HG02678 (cell line): ENCODE measurements around the gene FSCB.
"Not testable (repeated sequence)": the region's sequence is repeated elsewhere in the genome, so short reads cannot be mapped to it uniquely, and the experiment has no call there.

Experiments
- ATAC-seq: cut with Tn5 transposase; IDR thresholded peaks from one replicate; pipeline ENCODE4 v1.9.1; 2021; ENCODE audit warnings: mild to moderate bottlenecking, moderate library complexity; ENCODE audit not compliant: unreplicated experiment

The FSCB gene, protein sequence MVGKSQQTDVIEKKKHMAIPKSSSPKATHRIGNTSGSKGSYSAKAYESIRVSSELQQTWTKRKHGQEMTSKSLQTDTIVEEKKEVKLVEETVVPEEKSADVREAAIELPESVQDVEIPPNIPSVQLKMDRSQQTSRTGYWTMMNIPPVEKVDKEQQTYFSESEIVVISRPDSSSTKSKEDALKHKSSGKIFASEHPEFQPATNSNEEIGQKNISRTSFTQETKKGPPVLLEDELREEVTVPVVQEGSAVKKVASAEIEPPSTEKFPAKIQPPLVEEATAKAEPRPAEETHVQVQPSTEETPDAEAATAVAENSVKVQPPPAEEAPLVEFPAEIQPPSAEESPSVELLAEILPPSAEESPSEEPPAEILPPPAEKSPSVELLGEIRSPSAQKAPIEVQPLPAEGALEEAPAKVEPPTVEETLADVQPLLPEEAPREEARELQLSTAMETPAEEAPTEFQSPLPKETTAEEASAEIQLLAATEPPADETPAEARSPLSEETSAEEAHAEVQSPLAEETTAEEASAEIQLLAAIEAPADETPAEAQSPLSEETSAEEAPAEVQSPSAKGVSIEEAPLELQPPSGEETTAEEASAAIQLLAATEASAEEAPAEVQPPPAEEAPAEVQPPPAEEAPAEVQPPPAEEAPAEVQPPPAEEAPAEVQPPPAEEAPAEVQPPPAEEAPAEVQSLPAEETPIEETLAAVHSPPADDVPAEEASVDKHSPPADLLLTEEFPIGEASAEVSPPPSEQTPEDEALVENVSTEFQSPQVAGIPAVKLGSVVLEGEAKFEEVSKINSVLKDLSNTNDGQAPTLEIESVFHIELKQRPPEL

DNA sequence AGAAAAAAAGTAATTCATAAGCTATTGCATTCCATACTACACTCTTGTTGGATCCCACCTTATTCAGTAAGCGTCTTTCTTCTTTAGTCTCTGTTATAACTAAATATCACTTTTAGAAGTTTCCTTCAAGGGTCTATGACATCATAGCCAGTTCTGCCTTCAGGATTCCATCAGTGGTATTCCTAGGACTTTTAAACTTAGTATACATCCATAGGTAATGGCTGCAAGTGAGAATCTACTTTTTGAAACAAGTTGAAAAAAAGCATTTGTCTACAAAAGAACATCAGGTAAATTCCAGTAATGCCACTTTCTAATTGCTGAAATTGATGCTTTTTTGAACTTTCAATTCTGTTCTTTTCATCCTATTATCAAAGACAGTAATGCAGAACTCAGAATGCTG lies at the start of gene FSCB:
Gene FSCB, minus strand, starts transcription at position 101 of the 400 bp plus-strand sequence. CDS start 296 bp downstream, outside the sequence.
- no peak for ATAC-seq

- ATAC-seq: no peak
Observed at GRCh38 chr14:44531658-44532057, 24.6 kb upstream of the FSCB start.

- no peak for ATAC-seq
Observed at GRCh38 chr14:44530475-44530874, 23.4 kb upstream of the FSCB start.

- ATAC-seq: no peak
Observed at GRCh38 chr14:44529026-44529425, 21.9 kb upstream of the FSCB start.

- ATAC-seq: no peak
Observed at GRCh38 chr14:44528180-44528579, 21.1 kb upstream of the FSCB start.

DNA sequence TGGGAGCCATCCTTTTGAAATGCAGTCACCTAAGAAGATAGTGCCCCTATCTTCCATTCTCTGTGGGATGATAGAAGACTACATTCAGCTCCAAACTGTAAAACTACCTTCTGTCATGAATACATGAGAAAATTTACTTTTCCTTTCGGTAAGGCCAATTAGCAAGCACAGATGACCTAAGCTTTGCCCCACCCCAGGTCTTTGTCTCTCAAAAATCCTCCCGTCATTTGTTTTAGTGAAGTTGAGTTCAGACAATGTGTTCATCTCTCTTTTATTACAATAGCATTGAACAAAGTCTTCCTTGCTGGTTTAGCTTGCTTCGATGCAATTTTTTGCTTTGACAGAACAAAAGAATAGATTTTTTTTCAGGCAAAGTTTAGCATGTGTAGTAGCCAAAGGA lies 18.2 kb upstream of the FSCB start:
- ATAC-seq: no peak

- ATAC-seq: not testable (repeated sequence)
Observed at GRCh38 chr14:44515668-44516067, 8.6 kb upstream of the FSCB start.

GRCh38 chr14:44508834-44509233 lies 1.8 kb upstream of the FSCB start:
- no peak for ATAC-seq

- no peak for ATAC-seq
Observed at GRCh38 chr14:44505588-44505987, 1.5 kb downstream of the FSCB start.

DNA sequence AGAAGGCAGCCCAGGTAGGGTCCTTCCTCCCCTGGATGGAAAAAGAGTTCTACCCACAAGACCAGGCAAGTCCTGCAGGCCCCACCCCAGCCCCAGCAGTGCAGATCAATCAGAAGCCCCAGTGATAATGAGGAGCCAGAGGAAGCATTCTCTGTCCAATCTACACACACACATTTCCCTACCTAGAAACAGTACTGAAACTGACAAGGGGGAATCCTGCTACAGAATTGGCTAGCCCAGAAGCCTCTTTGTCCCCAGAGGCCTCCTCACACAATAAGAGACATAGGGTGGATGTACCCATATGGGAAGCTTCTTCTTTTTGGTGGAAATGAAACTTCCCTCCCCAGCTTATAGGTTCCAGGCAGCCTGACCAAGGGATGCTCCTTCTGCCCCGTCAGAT lies 9.9 kb downstream of the FSCB start:
- ATAC-seq: no peak

DNA sequence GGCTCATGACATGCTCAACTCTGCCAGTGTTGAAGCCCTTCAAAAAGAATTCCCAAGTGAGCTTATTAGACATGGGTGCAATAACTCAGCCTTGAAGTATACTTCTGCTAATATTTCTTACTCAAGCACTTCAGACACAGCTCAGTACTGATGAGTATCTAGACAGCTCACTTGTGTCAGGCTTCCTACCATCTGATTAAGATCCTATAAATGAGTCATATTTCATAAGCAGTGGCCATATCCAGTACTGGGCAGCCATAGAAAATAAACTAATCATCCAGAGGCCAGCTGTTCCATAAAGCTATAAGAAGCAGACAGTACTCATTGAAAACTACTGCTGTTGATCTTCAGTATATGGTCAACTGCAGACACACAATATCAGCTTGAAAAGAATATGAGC lies 12.9 kb downstream of the FSCB start:
- ATAC-seq: no peak

- ATAC-seq: no peak
Observed at GRCh38 chr14:44490966-44491365, 16.1 kb downstream of the FSCB start.

DNA sequence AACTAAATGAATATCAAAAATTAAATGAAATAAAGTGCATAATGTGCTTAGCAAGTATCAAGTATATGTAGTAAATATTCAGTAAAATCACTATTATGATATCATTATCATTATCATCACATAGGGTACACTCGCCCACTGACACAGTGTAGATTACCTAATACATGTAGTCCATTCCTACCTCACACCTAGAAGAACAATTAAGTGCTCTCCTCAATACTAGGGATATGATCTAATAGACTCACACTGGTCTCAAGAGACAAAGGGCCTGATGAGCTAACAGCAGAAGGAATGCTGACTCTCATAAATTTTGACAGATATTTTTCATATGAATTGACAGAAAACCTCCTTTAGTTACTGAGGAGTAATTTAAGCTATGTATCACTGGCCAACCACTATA lies 29.1 kb downstream of the FSCB start:
- no peak for ATAC-seq

- ATAC-seq: no peak
Observed at GRCh38 chr14:44468771-44469170, 38.3 kb downstream of the FSCB start.

DNA sequence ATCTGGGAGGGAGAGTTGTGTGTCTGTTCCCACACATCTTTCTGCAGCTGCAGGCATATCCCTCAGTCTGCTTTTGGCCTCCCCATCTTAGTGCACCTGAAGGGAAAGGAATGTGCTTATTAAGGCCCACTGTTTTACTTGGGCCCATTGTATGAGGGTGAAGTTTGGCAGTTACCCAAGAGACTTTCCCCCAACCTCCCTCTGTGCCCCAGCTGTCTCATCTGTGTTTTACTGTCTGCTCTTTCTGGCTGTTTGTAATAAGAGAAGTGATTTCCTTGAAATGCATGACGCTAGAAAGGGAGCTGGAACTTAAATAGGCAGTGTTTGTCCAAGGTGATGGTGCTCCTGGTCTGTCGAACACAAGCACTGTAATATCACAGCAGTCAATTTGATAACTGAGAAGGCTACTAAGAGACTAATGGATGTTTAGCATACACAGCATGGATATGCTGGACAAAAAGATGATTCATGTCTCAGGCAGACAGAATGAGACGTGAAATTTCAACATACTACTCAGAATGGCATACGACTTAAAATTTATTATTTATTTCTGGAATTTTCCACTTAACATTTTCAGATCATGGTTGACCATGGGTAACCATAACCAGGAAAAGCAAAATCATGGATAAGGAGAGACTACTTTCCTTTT lies 43.6 kb downstream of the FSCB start:
- no peak for ATAC-seq

- no peak for ATAC-seq
Observed at GRCh38 chr14:44462381-44462780, 44.7 kb downstream of the FSCB start.

DNA sequence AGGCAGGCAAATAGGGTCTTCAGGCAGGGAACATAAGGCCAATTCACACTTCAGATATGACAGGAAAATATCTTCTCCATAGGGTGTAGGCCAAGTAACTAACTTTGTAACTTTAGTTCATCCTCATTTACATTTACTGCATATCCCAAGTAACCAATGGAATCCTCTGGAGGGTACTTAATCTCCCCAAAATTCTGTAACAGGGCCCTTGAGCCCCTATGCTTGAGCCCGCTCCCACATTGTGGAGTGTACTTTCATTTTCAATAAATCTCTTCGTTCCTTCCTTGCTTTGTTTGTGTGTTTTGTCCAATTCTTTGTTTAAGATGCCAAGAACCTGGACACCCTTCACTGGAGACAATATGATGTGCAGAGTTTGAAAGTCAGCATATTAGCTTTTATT lies 45.3 kb downstream of the FSCB start:
- ATAC-seq: no peak
